Stimulated activated naive B cell treated with anti-CD40 and anti-IgM and Interleukin-4, amounts not matched to agents 10 μg/mL and 1 μg/mL and 100 μg/mL, for 72 hours (primary cell): Measurements from ENCODE around the gene RERE.

Source experiments
- ATAC-seq, 2 donors: fragments of 150-1000 bp; cut with Tn5 transposase; replicated peaks; 2 replicates each; pipeline ENCODE4 v1.10.0; 2021; ENCODE audit warnings: moderate library complexity in 1 of 2
- DNase-seq: peaks from one replicate; pipeline ENCODE4 v3.0.0; 2021
- H3K27ac Mint-ChIP-seq: one replicate; pipeline ENCODE4 v1.8.0; 2022; ENCODE audit warnings: mild to moderate bottlenecking, mixed read lengths
- H3K27me3 Mint-ChIP-seq, 2 donors: one replicate each; pipeline ENCODE4 v1.8.0; 2022; ENCODE audit warnings: mixed read lengths in 2 of 2
- H3K36me3 Mint-ChIP-seq, 2 donors: one replicate each; pipeline ENCODE4 v1.8.0; 2022; ENCODE audit warnings: mixed read lengths in 2 of 2, mild to moderate bottlenecking in 1 of 2
- H3K4me1 Mint-ChIP-seq, 2 donors: one replicate each; pipeline ENCODE4 v1.8.0; 2022; ENCODE audit warnings: mixed read lengths in 2 of 2, mild to moderate bottlenecking in 1 of 2
- H3K4me3 Mint-ChIP-seq, 2 donors: one replicate each; pipeline ENCODE4 v1.8.0; 2022; ENCODE audit warnings: mild to moderate bottlenecking in 2 of 2, mixed read lengths in 2 of 2, moderate library complexity in 1 of 2
- H3K9me3 Mint-ChIP-seq, 2 donors: one replicate each; pipeline ENCODE4 v1.8.0; 2022; ENCODE audit warnings: mixed read lengths in 2 of 2, mild to moderate bottlenecking in 1 of 2

RERE gene

DNA sequence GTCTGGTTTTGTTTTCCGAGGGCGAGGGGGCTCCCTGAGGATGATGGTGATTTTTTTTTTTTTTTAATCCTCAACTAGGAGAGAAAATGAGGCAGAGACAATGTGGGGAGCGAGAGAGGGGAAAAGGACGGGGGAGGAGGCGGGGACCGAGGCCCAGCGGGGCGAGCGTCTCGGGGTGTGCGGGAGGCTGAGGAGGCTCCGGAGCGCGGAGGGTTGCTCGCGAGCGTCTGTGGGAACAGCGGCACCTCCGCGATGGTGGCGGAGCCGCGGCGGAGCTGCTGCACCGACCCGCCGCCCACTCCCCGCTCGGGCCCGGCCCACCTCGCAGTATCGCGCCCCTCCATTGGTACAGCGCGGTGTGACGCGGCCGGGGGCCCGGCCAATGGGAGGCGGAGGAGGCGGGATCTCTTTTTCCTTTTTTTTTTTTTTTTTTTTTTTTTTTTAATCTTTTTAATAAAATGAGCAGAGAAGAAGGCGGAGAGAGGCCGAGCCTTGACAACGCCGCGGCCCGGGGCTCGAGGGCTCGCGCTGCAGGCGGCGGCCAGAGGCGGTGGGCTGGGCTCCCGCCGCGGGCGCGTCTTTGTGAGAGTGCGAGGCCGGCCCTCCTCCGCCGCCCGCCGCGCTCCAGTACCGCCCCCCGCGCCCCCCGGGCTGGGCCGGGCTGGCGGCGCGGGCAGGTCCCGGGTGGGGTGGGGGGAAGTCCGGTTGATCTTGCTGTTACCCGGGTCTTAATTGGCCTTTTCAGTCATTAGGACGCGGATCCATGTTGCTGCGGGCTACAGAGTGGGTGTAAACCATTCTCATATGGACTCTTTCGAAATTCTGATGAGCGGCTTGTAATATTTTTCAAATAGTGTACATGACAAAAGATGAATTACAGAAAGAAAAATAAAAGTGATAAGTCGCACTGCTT, at the start of gene RERE:
RERE (minus strand) TSS at position 229 of the 913 bp plus-strand sequence.
- Mint-ChIP-seq H3K4me1 (peaks cover 25 to 46% of the 10 kb centered on the region in 2 donors), H3K27ac (peak within 1 kb of the TSS; percentile 99), H3K4me3 (peak within 1 kb of the TSS; percentile 95 to 98), H3K9me3 (no peaks in the 10 kb centered on the region), H3K27me3 (no peaks in the 10 kb centered on the region), H3K36me3 (peaks cover 5 to 7% of the 10 kb centered on the region in 2 donors)
- peak; percentile 96 for DNase-seq
- peak; percentile 96 to 97 for ATAC-seq

DNA sequence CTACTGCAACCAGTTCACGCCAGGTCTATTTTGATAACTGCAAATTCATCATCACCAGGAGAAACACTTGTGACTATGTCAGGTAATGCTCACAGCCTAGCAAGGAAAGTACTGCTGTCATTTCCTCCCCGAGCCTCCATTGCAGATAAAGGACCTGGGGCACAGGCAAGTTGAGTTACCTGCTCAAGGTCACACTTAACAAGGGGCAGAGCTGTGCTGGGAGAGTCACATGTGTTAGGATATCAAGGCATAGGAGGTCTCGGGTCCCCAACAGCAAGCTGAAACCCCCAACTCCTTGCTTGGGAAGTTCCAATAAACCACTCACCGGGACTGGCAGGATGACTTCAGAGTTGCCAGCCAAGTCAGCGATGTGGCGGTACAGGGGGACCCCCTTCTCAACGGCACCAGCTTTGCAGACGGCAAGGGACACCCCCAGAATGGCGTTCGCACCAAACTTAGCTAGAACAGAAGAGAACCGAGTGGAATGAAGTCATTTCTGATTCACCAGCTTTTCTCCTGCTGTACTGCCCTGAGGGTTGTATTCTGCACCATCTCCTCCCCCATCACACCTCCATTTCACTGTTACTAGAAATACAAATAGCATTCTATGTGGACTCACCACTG, 49.5 kb upstream of the RERE start:
- Mint-ChIP-seq H3K4me3 (no peak overlapping the region), H3K27me3 (no peaks in the 10 kb centered on the region), H3K4me1 (peaks cover 24 to 56% of the 10 kb centered on the region in 2 donors), H3K27ac (peak overlapping the region; percentile 78), H3K36me3 (peaks cover 55 to 74% of the 10 kb centered on the region in 2 donors), H3K9me3 (no peaks in the 10 kb centered on the region)
- DNase-seq: no peak
- peak in 1 of 2 donors; percentile 28 for ATAC-seq

DNA sequence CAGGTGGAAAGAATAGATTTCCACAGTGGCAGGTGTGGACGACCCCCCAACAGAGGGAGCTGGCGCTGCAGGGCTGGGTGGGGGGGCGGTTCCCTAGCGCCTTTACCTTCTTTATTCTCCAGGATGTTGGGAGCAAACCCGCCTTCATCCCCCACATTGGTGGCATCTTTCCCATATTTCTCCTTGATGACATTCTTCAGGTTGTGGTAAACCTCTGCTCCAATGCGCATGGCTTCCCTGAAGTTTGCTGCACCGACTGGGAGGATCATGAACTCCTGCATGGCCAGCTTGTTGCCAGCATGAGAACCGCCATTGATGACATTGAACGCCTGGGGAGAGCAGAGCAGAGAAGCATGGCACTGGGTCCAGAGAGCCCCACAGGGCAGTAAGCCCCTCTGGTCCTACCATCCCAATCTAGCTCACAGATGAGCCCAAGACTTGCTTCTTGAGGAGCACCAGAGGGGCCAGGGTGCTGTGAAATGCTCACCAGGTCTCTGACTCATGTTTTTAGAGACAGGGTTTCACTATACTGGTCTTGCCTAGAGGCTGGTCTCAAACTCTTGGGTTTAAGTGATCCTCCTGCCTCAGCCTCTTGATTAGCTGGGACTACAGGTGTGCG, 48.8 kb upstream of the RERE start:
- H3K4me3 Mint-ChIP-seq: no peak overlapping the region
- H3K27ac Mint-ChIP-seq: peak overlapping the region; percentile 56
- no peaks in the 10 kb centered on the region for H3K27me3 Mint-ChIP-seq
- H3K36me3 Mint-ChIP-seq: peaks cover 56 to 72% of the 10 kb centered on the region in 2 donors
- H3K9me3 Mint-ChIP-seq: no peaks in the 10 kb centered on the region
- DNase-seq (no peak), ATAC-seq (no peak)
- H3K4me1 Mint-ChIP-seq: peaks cover 21 to 50% of the 10 kb centered on the region in 2 donors

GRCh38 chr1:8864713-8865344, 47.4 kb upstream of the RERE start:
- H3K36me3 Mint-ChIP-seq: peaks cover 62 to 69% of the 10 kb centered on the region in 2 donors
- no peak overlapping the region for H3K27ac Mint-ChIP-seq

DNA sequence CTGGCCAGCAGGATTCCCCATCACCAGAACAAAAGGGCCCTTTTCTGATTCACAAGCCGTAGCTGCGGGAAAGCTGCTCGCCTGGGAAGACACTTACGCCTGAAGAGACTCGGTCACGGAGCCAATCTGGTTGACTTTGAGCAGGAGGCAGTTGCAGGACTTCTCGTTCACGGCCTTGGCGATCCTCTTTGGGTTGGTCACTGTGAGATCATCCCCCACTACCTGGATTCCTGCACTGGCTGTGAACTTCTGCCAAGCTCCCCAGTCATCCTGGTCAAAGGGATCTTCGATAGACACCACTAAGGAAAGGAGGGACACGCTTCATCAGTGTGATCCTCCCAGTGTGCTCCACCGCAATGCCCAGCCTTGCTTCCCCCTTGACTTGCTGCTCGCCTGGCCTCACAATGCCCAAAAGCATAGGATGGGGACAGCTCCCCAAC, 46.4 kb upstream of the RERE start:
- DNase-seq: no peak
- Mint-ChIP-seq H3K4me3 (no peak overlapping the region), H3K27ac (peak overlapping the region; percentile 70), H3K36me3 (peaks cover 58 to 67% of the 10 kb centered on the region in 2 donors), H3K9me3 (no peaks in the 10 kb centered on the region), H3K4me1 (peaks cover 24 to 47% of the 10 kb centered on the region in 2 donors), H3K27me3 (no peaks in the 10 kb centered on the region)
- no peak for ATAC-seq

More at GRCh38 chr1:8864713-8865344, 47.4 kb upstream of the RERE start:
- Mint-ChIP-seq H3K4me3 (no peak overlapping the region), H3K9me3 (no peaks in the 10 kb centered on the region), H3K27me3 (no peaks in the 10 kb centered on the region), H3K4me1 (peaks cover 24 to 49% of the 10 kb centered on the region in 2 donors)
- ATAC-seq (no peak), DNase-seq (no peak)

DNA sequence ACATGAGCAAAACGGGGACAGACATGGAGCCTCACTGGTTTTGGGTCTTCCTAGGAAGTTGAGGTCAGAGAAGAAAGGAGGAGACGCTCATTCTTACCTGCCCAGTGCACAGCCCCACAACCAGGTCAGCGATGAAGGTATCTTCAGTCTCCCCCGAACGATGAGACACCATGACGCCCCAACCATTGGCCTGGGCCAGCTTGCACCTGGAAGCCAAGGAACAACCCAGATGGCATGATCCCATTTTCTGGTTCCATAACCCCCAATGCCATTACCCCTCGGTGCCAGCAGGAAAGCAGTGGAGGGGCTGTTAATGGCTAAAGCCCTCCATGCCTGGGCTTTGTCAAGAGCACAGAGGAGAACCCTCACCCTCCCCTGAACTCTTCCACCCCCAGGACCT, 45.7 kb upstream of the RERE start:
- H3K9me3 Mint-ChIP-seq: no peaks in the 10 kb centered on the region
- H3K27me3 Mint-ChIP-seq: no peaks in the 10 kb centered on the region
- H3K4me3 Mint-ChIP-seq: no peak overlapping the region
- H3K36me3 Mint-ChIP-seq: peaks cover 61 to 72% of the 10 kb centered on the region in 2 donors
- ATAC-seq (no peak), DNase-seq (no peak)
- no peak overlapping the region for H3K27ac Mint-ChIP-seq
- peaks cover 28 to 53% of the 10 kb centered on the region in 2 donors for H3K4me1 Mint-ChIP-seq

- Mint-ChIP-seq H3K27me3 (no peaks in the 10 kb centered on the region), H3K9me3 (no peaks in the 10 kb centered on the region), H3K27ac (no peak overlapping the region), H3K36me3 (peaks cover 60 to 69% of the 10 kb centered on the region in 2 donors), H3K4me1 (peaks cover 26 to 56% of the 10 kb centered on the region in 2 donors), H3K4me3 (no peak overlapping the region)
- no peak for DNase-seq
- peak; percentile 45 to 54 for ATAC-seq
Observed at GRCh38 chr1:8862528-8862927, 45.1 kb upstream of the RERE start.

DNA sequence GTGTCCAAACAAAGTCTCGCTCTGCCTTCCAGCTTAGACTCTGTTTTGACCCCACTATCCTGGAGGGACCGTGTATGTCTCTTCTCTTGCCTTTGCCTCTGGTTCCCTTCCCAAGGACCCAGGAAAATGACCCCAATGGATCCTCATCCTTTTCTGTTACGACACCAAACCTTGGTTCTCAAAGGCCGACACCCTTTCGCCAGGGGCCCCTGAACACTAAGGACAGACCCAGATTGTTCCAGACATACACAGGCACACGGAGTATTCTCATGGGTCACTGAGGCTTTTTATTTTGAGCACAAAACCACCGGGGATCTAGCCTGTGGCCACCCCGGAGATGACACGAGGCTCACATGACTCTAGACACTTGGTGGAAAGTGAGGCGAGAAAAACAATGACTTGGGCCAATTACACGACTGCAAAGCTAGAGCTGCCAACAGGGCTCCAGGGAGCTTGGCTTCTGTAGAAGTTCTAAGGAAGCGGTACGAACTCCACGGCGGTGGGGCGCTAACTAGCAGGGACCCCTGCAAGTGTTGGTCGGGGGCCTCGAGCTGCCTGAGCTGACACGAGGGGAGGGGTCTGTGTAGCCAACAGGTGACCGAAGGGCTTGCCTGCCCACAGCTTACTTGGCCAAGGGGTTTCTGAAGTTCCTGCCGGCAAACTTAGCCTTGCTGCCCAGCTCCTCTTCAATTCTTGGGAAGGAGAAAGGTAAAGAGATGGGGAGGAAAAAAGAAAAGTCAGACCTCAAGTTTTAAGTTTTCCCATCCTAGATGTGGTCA, 43.5 kb upstream of the RERE start:
- H3K27ac Mint-ChIP-seq: peak overlapping the region; percentile 90
- peaks cover 65 to 67% of the 10 kb centered on the region in 2 donors for H3K36me3 Mint-ChIP-seq
- H3K4me3 Mint-ChIP-seq: no peak overlapping the region
- DNase-seq (no peak), ATAC-seq (no peak)
- H3K4me1 Mint-ChIP-seq: peaks cover 23 to 51% of the 10 kb centered on the region in 2 donors
- no peaks in the 10 kb centered on the region for H3K27me3 Mint-ChIP-seq
- H3K9me3 Mint-ChIP-seq: peaks cover 0 to 3% of the 10 kb centered on the region in 2 donors

DNA sequence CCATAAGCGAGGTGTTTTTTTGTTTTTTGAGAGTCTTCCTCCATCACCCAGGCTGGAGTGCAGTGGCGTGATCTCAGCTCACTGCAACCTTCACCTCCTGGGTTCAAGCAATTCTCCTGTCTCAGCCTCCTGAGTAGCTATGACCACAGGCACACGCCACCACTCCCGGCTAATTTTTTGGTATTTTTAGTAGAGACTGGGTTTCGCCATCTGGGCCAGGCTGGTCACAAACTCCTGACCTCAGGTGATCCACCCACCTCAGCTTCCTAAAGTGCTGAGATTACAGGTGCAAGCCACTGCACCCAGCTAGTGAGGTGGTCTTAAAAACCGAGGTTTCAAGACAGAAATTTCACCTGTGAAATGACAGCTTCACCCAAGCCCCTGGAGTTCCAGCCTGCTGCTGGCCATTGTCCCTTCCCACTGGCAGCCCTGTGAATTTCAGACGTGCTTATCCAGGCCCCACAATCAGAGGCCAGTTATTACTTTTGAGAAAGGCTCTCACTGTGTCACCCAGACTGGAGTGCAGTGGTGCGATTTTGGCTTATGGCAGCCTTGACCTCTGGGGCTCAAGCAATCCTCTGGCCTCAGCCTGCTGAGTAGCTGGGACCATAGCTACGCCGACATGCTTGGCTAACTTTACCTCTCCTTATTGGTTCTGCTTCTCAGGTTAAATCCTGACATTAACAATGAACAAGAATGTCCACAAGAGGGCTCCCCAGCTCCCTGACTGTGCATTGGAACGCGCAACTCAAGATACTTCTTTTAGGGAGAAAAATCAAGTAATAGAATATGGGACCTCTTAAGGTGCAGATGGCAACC, 41.7 kb upstream of the RERE start:
- peak overlapping the region; percentile 86 for H3K27ac Mint-ChIP-seq
- ATAC-seq (peak; percentile 73 to 74), DNase-seq (no peak)
- peaks cover 0 to 3% of the 10 kb centered on the region in 2 donors for H3K9me3 Mint-ChIP-seq
- peak overlapping the region in 1 of 2 donors; percentile 16 for H3K4me3 Mint-ChIP-seq
- no peaks in the 10 kb centered on the region for H3K27me3 Mint-ChIP-seq
- H3K36me3 Mint-ChIP-seq: peaks cover 64 to 67% of the 10 kb centered on the region in 2 donors
- H3K4me1 Mint-ChIP-seq: peaks cover 23 to 51% of the 10 kb centered on the region in 2 donors

- peaks cover 0 to 3% of the 10 kb centered on the region in 2 donors for H3K9me3 Mint-ChIP-seq
- H3K36me3 Mint-ChIP-seq: peaks cover 55 to 58% of the 10 kb centered on the region in 2 donors
- DNase-seq (no peak), ATAC-seq (no peak)
- no peaks in the 10 kb centered on the region for H3K27me3 Mint-ChIP-seq
- H3K4me1 Mint-ChIP-seq: peaks cover 23 to 44% of the 10 kb centered on the region in 2 donors
- no peak overlapping the region for H3K4me3 Mint-ChIP-seq
- H3K27ac Mint-ChIP-seq: peak overlapping the region; percentile 81
Observed at GRCh38 chr1:8858112-8858668, 40.8 kb upstream of the RERE start.

GRCh38 chr1:8856689-8857412, 39.4 kb upstream of the RERE start:
- ATAC-seq: no peak
- Mint-ChIP-seq H3K27me3 (no peaks in the 10 kb centered on the region), H3K4me3 (no peak overlapping the region), H3K27ac (no peak overlapping the region), H3K4me1 (peaks cover 19 to 32% of the 10 kb centered on the region in 2 donors), H3K9me3 (peaks cover 0 to 3% of the 10 kb centered on the region in 2 donors), H3K36me3 (peaks cover 43 to 46% of the 10 kb centered on the region in 2 donors)
- no peak for DNase-seq

DNA sequence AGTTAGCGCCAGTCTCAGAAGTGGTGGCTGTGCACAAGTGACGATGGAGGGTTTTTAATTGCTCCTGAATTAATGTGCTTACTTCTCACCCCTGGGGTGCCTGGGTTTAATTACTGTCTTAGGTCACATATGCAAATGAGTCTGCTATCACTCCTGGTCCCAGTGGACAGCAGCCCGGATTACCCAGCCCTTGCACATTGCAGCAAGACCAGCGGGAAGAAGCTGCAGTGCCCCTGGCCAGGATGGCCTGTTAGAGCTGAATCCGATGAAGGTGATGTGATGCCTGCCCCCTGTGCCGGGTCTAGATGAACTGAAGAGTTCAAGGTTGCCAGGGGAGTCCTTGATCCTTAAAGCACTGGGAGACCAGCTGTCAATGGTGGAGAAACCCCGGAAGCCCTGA, 36.8 kb upstream of the RERE start:
- H3K27ac Mint-ChIP-seq: no peak overlapping the region
- H3K4me3 Mint-ChIP-seq: no peak overlapping the region
- H3K9me3 Mint-ChIP-seq: peaks cover 0 to 3% of the 10 kb centered on the region in 2 donors
- peaks cover 6 to 14% of the 10 kb centered on the region in 2 donors for H3K4me1 Mint-ChIP-seq
- peaks cover 24 to 28% of the 10 kb centered on the region in 2 donors for H3K36me3 Mint-ChIP-seq
- H3K27me3 Mint-ChIP-seq: no peaks in the 10 kb centered on the region
- ATAC-seq (no peak), DNase-seq (no peak)
